ENCODE measurements around the gene ENDOU. TPM values are rescaled to one million over a fixed set of nuclear protein-coding genes. Genes with fewer than 3 reads are reported as not detected.

ENDOU gene
- total RNA-seq, 2 donors from 2014 or later: 1.0 TPM; not detected in 1

DNA sequence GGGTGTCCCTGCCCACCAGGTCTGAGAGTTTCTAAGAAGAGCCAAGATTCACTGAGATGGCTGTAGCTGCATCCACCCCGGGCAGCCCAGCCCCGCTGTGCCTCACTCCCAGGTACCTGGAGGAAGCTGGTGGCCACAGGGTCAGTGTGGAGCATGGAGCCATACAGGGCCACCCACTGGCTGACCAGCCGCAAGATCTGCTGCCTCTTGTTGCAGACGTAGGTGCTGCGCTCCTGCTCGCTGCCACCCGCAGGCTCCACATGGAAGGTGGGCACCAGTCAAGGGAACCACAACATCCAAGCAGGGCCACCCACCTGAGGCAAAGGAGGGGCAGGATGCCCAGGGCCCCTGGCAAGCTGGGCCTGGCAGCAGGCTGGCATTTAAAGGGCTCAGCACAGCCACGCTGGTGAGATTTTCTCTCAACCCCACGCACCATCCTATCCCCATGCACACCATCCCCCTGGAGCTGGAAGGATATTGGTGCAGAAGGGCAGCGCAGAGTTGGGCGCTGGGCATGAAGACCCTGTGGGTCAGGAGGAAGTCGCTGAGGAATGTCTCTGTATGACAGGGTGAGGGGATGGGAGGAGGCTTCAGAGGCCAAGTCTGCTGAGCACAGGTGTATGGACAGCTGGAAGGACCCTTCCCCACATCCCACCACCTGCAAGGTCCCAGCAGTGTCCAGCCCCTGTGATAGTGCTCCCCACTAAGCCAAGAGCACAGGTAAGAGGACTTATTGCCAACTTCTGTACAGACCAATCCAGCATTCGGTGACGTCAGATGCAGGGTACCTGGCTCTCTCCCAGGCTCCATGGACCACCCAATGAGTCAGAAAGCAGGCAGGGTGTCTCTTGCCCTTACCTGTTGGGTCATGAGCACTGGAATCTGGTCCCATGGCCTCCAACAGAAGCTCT lies 22.6 kb upstream of the ENDOU start:
- H3K27ac ChIP-seq: no peak overlapping the region
- intact Hi-C loops (cut with DNase I): no loop called here
- DNase-seq (ENCODE audit: low spot score): no peak
- H3K9me3 ChIP-seq: no peaks in the 10 kb centered on the region
- WGBS: 85% methylated on average over 14 of the region's 14 CpGs
- no peak overlapping the region for H3K4me3 ChIP-seq
- no peak for TF ChIP-seq POLR2AphosphoS5 (IDR thresholded peaks at IDR 0.05)
- TF ChIP-seq, protein P1, sequence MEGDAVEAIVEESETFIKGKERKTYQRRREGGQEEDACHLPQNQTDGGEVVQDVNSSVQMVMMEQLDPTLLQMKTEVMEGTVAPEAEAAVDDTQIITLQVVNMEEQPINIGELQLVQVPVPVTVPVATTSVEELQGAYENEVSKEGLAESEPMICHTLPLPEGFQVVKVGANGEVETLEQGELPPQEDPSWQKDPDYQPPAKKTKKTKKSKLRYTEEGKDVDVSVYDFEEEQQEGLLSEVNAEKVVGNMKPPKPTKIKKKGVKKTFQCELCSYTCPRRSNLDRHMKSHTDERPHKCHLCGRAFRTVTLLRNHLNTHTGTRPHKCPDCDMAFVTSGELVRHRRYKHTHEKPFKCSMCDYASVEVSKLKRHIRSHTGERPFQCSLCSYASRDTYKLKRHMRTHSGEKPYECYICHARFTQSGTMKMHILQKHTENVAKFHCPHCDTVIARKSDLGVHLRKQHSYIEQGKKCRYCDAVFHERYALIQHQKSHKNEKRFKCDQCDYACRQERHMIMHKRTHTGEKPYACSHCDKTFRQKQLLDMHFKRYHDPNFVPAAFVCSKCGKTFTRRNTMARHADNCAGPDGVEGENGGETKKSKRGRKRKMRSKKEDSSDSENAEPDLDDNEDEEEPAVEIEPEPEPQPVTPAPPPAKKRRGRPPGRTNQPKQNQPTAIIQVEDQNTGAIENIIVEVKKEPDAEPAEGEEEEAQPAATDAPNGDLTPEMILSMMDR (IDR thresholded peaks at IDR 0.05): no peak
- TF ChIP-seq POLR2A (IDR thresholded peaks at IDR 0.05): no peak
- no peaks in the 10 kb centered on the region for H3K36me3 ChIP-seq
- peaks cover under 1% of the 10 kb centered on the region for H3K4me1 ChIP-seq (replicated peaks)
- H3K27me3 ChIP-seq (replicated peaks; ENCODE audit: insufficient read depth): no peaks in the 10 kb centered on the region

DNA sequence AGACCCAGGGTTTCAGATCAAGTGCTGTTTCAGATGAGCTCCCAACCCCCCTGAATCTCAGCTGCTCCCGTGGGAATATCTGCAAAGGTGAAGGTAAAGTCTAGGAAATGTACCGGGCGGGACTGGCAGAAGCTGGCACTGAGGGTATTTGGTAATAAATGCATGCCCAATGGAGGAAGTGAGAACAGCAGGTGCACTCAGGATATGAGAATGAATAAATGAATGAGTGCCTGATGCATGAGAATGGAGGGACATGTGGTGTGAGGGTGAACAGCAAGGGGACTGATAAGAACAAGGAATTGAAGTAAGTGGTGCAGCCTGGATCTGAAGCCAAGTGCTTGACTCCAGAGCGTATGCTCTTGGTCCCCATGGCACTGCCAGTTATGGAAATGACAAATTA lies 21.8 kb upstream of the ENDOU start:
- Histone ChIP-seq H3K27ac (no peak overlapping the region), H3K36me3 (no peaks in the 10 kb centered on the region), H3K4me1 (replicated peaks) (no peaks in the 10 kb centered on the region), H3K9me3 (no peaks in the 10 kb centered on the region), H3K4me3 (no peak overlapping the region), H3K27me3 (replicated peaks; ENCODE audit: insufficient read depth) (no peaks in the 10 kb centered on the region)
- no peak for DNase-seq (ENCODE audit: low spot score)
- WGBS: 79% methylated on average over 4 of the region's 4 CpGs
- intact Hi-C loops (cut with DNase I): no loop called here
- TF ChIP-seq POLR2AphosphoS5 (IDR thresholded peaks at IDR 0.05) (no peak), POLR2A (IDR thresholded peaks at IDR 0.05) (no peak)
- TF ChIP-seq, protein P1 (IDR thresholded peaks at IDR 0.05): no peak

DNA sequence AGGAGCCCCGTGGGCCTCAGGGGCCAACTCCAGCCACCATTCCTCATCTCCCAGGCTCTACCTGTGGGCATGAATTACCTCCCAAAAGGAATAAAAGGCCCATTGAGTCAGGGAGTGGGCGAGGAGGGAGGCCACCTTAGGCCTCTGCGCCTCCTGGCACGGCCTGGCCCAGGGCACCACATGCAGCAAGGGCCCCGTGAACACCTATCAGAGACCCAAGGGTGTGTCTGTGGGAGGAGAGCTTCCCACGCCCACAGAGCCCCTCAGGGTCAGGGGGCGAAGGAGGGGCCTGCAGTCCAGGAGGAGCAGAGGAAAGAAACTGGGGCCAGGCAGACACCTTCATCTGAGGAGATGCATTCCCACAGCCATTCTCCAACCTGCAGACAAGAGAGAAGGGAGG lies 21.2 kb upstream of the ENDOU start:
- intact Hi-C loops (cut with DNase I): no loop called here
- TF ChIP-seq POLR2A (IDR thresholded peaks at IDR 0.05): no peak
- TF ChIP-seq, protein P1 (IDR thresholded peaks at IDR 0.05): no peak
- no peak for TF ChIP-seq POLR2AphosphoS5 (IDR thresholded peaks at IDR 0.05)
- 91% methylated on average over 7 of the region's 7 CpGs for WGBS

DNA sequence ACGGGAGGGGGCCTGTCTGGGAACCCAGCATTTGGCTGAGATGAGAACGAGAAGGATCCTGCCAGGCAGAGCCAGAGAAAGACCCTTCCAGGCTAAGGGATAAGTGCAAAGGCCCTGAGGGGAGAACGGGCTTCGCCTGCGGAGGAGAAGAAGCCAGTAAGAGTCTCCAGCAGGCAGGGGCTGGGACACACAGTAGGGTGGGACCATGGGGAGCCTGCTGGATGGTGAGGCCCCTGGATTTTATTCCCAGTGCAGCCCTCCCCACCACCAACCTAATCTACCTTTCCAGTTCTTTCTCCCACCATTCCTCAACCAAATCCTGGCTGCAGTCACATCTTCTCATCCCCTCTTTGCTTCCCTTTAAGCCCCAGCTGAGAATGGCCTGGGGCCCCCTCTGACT lies 20.8 kb upstream of the ENDOU start:
- H3K27ac ChIP-seq: no peak overlapping the region
- H3K36me3 ChIP-seq: no peaks in the 10 kb centered on the region
- intact Hi-C loops (cut with DNase I): no loop called here
- H3K9me3 ChIP-seq: no peaks in the 10 kb centered on the region
- H3K4me1 ChIP-seq (replicated peaks): no peaks in the 10 kb centered on the region
- no peak overlapping the region for H3K4me3 ChIP-seq
- H3K27me3 ChIP-seq (replicated peaks; ENCODE audit: insufficient read depth): no peaks in the 10 kb centered on the region
- WGBS: 84% methylated on average over 5 of the region's 5 CpGs
- TF ChIP-seq, protein P1 (IDR thresholded peaks at IDR 0.05): no peak
- no peak for TF ChIP-seq POLR2A (IDR thresholded peaks at IDR 0.05)
- TF ChIP-seq POLR2AphosphoS5 (IDR thresholded peaks at IDR 0.05): no peak
- DNase-seq (ENCODE audit: low spot score): no peak

More for the DNA sequence above, 21.2 kb upstream of the ENDOU start:
- H3K27ac ChIP-seq: no peak overlapping the region
- H3K4me3 ChIP-seq: no peak overlapping the region
- no peaks in the 10 kb centered on the region for H3K4me1 ChIP-seq (replicated peaks)
- no peaks in the 10 kb centered on the region for H3K9me3 ChIP-seq
- H3K27me3 ChIP-seq (replicated peaks; ENCODE audit: insufficient read depth): no peaks in the 10 kb centered on the region
- H3K36me3 ChIP-seq: no peaks in the 10 kb centered on the region
- DNase-seq (ENCODE audit: low spot score): no peak
